Liver (tissue), 9 donors: ENCODE results near the gene CYBA. TPM values are rescaled to one million over a fixed set of nuclear protein-coding genes. Genes with fewer than 3 reads are reported as not detected.

Experiments used
- DNase-seq: peaks from one replicate; pipeline ENCODE4 v3.0.0-alpha.2; 2017; ENCODE audit warnings: low spot score
- H3K27ac ChIP-seq, 2 donors: one replicate each; pipeline ENCODE4 v1.7.0; 2013; ENCODE audit warnings: inconsistent platforms in 2 of 2, low read length in 2 of 2, control low read depth in 1 of 2, low read depth in 1 of 2, mild to moderate bottlenecking in 1 of 2
- H3K27me3 ChIP-seq, 4 donors: one replicate each; pipeline versions ENCODE4 v1.6.1 to v1.7.0; 2013; ENCODE audit warnings: low read length in 3 of 4, inconsistent platforms in 1 of 4, mild to moderate bottlenecking in 1 of 4, moderate library complexity in 1 of 4; ENCODE audit not compliant: control insufficient read depth in 4 of 4, insufficient read depth in 4 of 4
- H3K36me3 ChIP-seq, 4 donors: one replicate each; pipeline versions ENCODE4 v1.6.1 to v1.7.0; 2013; ENCODE audit warnings: low read length in 3 of 4, mild to moderate bottlenecking in 3 of 4, low read depth in 1 of 4, moderate library complexity in 1 of 4; ENCODE audit not compliant: control insufficient read depth in 4 of 4, insufficient read depth in 3 of 4
- H3K4me1 ChIP-seq, 4 donors: one replicate each; pipeline versions ENCODE4 v1.6.1 to v1.7.0; 2013; ENCODE audit warnings: low read length in 3 of 4, mild to moderate bottlenecking in 3 of 4, moderate library complexity in 1 of 4; ENCODE audit not compliant: control insufficient read depth in 4 of 4, insufficient read depth in 4 of 4
- H3K4me3 ChIP-seq, 3 donors: one replicate each; pipeline versions ENCODE4 v1.6.1 to v1.7.0; 2013; ENCODE audit warnings: low read length in 3 of 3, control low read depth in 1 of 3, low read depth in 1 of 3, mild to moderate bottlenecking in 1 of 3
- H3K9ac ChIP-seq, 2 donors: one replicate each; pipeline ENCODE4 v1.7.0; 2013; ENCODE audit warnings: low read length in 2 of 2, mild to moderate bottlenecking in 2 of 2, moderate library complexity in 2 of 2, control low read depth in 1 of 2, low read depth in 1 of 2
- H3K9me3 ChIP-seq, 4 donors: one replicate each; pipeline versions ENCODE4 v1.6.1 to v1.7.0; 2013; ENCODE audit warnings: low read length in 3 of 4; ENCODE audit not compliant: control insufficient read depth in 4 of 4
- CTCF ChIP-seq: fragments of 150-350 bp; IDR thresholded peaks from 2 replicates; pipeline ENCODE4 v1.5.1; 2017; ENCODE audit warnings: improper control_type of control experiment, low read depth, low read length; ENCODE audit not compliant: missing input control
- EGR1 ChIP-seq, 2 donors: IDR thresholded peaks; 2 replicates each; pipeline ENCODE4 v1.6.1; 2016 to 2018; ENCODE audit warnings: antibody characterized with exemption in 2 of 2, low read depth in 2 of 2
- FOXA1 ChIP-seq: IDR thresholded peaks from 2 replicates; pipeline ENCODE4 v1.6.1; 2016; ENCODE audit warnings: antibody characterized with exemption
- FOXA2 ChIP-seq: IDR thresholded peaks from 2 replicates; pipeline ENCODE4 v1.6.1; 2016; ENCODE audit warnings: antibody characterized with exemption
- GABPA ChIP-seq, 2 donors: IDR thresholded peaks in 1 of 2; conservative IDR thresholded peaks in 1 of 2; 2 replicates each; pipeline ENCODE4 v1.6.1; 2016; ENCODE audit warnings: antibody characterized with exemption in 2 of 2, mild to moderate bottlenecking in 1 of 2, moderate library complexity in 1 of 2
- HNF4A ChIP-seq, 2 donors: conservative IDR thresholded peaks; 2 replicates each; pipeline ENCODE4 v1.6.1; 2016; ENCODE audit warnings: antibody characterized with exemption in 2 of 2, mild to moderate bottlenecking in 2 of 2
- HNF4G ChIP-seq: IDR thresholded peaks from 2 replicates; pipeline ENCODE4 v1.6.1; 2016; ENCODE audit warnings: antibody characterized with exemption
- JUND ChIP-seq, 2 donors: IDR thresholded peaks; 2 replicates each; pipeline ENCODE4 v1.6.1; 2016; ENCODE audit warnings: antibody characterized with exemption in 2 of 2
- NR2F2 ChIP-seq: IDR thresholded peaks from 2 replicates; pipeline ENCODE4 v1.6.1; 2016; ENCODE audit warnings: antibody characterized with exemption
- RAD21 ChIP-seq, 2 donors: IDR thresholded peaks; 2 replicates each; pipeline ENCODE4 v1.6.1; 2016; ENCODE audit warnings: antibody characterized with exemption in 2 of 2, mild to moderate bottlenecking in 2 of 2
- RXRA ChIP-seq, 2 donors: IDR thresholded peaks; 2 replicates each; pipeline ENCODE4 v1.6.1; 2017 to 2018; ENCODE audit warnings: antibody characterized with exemption in 2 of 2, mild to moderate bottlenecking in 1 of 2
- SP1 ChIP-seq: IDR thresholded peaks from 2 replicates; pipeline ENCODE4 v1.6.1; 2018; ENCODE audit warnings: antibody characterized with exemption, mild to moderate bottlenecking
- TAF1 ChIP-seq: conservative IDR thresholded peaks from 2 replicates; pipeline ENCODE4 v1.6.1; 2016; ENCODE audit warnings: antibody characterized with exemption, mild to moderate bottlenecking
- YY1 ChIP-seq: IDR thresholded peaks from 2 replicates; pipeline ENCODE4 v1.6.1; 2016; ENCODE audit warnings: antibody characterized with exemption, mild to moderate bottlenecking
- WGBS: extraction: QIAGEN DNeasy Blood & Tissue Kit; methylation state at CpG from one replicate; pipeline ENCODE4 v1.1.7; 2013; 5-methylcytosine and 5-hydroxymethylcytosine counted together
- polyA plus RNA-seq, 2 donors: library from polyadenylated mRNA; stranded (reverse) in 1 of 2; unstranded in 1 of 2; fragments of 200-250 nt in 1 of 2; fragments of >200 nt in 1 of 2; fragmentation: Nextera tagmentation in 1 of 2; extraction: Ambion mirVana in 1 of 2; gene quantifications; one replicate each; pipeline versions ENCODE4 v1.2.1 to v1.2.3, GENCODE V29; 2013 to 2015
- total RNA-seq, 2 donors: library from RNA; depleted of rRNA; stranded (reverse); fragments of >200 nt; gene quantifications; one replicate each; pipeline ENCODE4 v1.2.3, GENCODE V29; 2014
- TF ChIP-seq, protein P1 (sequence below): IDR thresholded peaks from 2 replicates; pipeline ENCODE4 v1.6.1; 2016; ENCODE audit warnings: antibody characterized with exemption
- TF ChIP-seq, protein P2 (sequence below): IDR thresholded peaks from 2 replicates; pipeline ENCODE4 v1.6.1; 2016; ENCODE audit warnings: antibody characterized with exemption
- TF ChIP-seq, protein P3 (sequence below): IDR thresholded peaks from 2 replicates; pipeline ENCODE4 v1.6.1; 2016; ENCODE audit warnings: antibody characterized with exemption
- donor health status: healthy.
- donor health status: healthy.
- donor health status: healthy.
- donor health status: healthy.
- donor health status: healthy.

The CYBA gene
- total and polyA plus RNA-seq, 4 donors, result 39.0 to 217 (median 52.6) TPM

DNA sequence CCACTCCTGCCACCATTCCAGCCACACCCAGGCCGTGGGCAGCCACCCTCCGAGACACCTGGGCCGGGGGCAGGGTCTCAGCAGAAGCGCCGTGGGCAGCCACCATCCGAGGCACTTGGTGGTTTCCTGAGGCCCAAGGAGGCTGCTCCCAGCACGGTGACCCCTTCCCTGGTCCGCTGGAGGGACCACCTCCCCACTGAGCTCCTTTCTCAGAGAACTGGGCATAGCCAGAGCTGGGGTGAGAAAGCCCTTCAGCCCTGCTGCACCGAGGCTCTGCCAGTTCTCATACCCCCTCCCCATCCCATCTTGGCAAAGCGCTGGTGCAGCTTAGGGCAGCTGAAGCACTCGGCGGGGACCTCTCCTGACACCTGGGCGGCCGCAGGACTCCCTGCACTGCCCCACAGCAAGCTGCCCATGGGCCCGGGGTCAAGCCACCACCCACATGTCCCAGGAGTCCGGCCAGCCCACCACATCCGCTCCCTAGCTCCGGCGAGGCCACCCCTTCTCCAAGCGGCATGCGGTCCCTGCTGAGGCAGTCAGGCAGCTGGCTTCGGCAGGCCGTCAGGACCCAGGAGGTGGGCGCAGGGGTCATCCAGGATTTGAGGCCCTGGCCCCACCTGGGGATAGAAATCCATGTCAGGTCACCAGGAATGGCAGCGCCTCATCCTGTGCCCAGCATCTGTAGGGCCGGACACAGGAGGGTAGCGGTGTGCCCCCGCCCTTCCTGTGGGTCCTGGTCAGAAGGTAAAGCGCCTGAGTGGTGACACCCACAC lies 1.3 kb upstream of the CYBA start:
- no peak for DNase-seq
- Histone ChIP-seq H3K27me3 (no peaks in the 10 kb centered on the region), H3K4me3 (no peak overlapping the region), H3K27ac (peak overlapping the region; percentile 53 to 82), H3K4me1 (peaks cover 0 to 11% (median 3%) of the 10 kb centered on the region in 4 donors), H3K9me3 (no peaks in the 10 kb centered on the region), H3K9ac (no peak overlapping the region), H3K36me3 (peaks cover 9 to 35% (median 19%) of the 10 kb centered on the region in 4 donors)
- WGBS, result 89% methylated on average over 29 of the region's 29 CpGs
- TF ChIP-seq TAF1, result no peak
- TF ChIP-seq RAD21 (IDR thresholded peaks at IDR 0.05), result no peak
- TF ChIP-seq EGR1 (IDR thresholded peaks at IDR 0.05; ENCODE audit: low read depth in 2 of 2), result no peak
- TF ChIP-seq, protein P1, sequence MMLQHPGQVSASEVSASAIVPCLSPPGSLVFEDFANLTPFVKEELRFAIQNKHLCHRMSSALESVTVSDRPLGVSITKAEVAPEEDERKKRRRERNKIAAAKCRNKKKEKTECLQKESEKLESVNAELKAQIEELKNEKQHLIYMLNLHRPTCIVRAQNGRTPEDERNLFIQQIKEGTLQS, result no peak
- TF ChIP-seq SP1, result no peak

DNA sequence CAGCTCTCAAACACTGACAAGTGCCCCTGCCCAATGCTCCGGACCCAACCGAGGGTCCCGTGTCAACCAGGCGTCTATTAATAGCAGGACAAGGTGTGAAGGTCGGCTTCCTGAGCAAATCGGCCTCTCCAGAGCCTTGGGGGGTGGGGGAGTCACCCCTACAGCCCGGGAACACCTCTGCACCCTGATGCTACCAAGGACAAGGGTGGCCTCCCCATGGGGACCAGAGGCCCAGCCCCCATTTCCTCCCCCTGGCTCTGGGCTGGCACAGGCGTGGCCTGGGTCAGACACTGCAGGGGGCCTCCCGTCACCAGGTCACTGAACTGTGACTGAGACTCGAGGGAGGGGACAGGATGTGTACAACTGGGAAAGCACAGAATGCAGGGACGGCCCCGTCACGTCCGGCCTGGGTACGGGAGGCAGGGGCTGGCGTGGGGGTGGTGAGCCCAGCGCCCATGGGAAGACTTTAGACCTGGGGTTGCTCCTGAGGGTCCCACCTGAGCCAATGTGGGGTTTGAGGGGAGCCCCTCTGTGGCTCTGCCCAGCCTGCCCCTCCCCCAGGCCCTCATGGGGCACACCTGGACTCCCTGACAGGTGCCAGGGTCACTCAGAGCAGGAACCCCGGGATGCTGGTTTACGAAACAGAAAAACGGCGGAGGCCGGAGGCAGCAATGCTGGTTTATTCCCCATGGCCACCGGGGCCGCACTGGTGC lies 579 bp upstream of the CYBA start:
- WGBS, result 59% methylated on average over 24 of the region's 24 CpGs
- no peak for TF ChIP-seq JUND (IDR thresholded peaks at IDR 0.05)
- no peak for TF ChIP-seq FOXA2
- TF ChIP-seq YY1, result no peak
- TF ChIP-seq HNF4G, result no peak
- peak; percentile 88 for TF ChIP-seq NR2F2
- TF ChIP-seq FOXA1, result no peak
- TF ChIP-seq, protein P2, sequence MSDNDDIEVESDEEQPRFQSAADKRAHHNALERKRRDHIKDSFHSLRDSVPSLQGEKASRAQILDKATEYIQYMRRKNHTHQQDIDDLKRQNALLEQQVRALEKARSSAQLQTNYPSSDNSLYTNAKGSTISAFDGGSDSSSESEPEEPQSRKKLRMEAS, result no peak
- TF ChIP-seq EGR1 (IDR thresholded peaks at IDR 0.05; ENCODE audit: low read depth in 2 of 2), result no peak
- TF ChIP-seq GABPA (IDR thresholded peaks at IDR 0.05 in 1 of 2, conservative IDR thresholded peaks at IDR 0.05 in 1 of 2), result peak in 1 of 2 donors; percentile 80
- TF ChIP-seq, protein P1, result no peak
- TF ChIP-seq CTCF, result no peak
- TF ChIP-seq HNF4A (conservative IDR thresholded peaks at IDR 0.05), result no peak
- peak; percentile 40 for TF ChIP-seq SP1
- peak; percentile 63 to 64 for TF ChIP-seq RXRA (IDR thresholded peaks at IDR 0.05)
- TF ChIP-seq, protein P3, sequence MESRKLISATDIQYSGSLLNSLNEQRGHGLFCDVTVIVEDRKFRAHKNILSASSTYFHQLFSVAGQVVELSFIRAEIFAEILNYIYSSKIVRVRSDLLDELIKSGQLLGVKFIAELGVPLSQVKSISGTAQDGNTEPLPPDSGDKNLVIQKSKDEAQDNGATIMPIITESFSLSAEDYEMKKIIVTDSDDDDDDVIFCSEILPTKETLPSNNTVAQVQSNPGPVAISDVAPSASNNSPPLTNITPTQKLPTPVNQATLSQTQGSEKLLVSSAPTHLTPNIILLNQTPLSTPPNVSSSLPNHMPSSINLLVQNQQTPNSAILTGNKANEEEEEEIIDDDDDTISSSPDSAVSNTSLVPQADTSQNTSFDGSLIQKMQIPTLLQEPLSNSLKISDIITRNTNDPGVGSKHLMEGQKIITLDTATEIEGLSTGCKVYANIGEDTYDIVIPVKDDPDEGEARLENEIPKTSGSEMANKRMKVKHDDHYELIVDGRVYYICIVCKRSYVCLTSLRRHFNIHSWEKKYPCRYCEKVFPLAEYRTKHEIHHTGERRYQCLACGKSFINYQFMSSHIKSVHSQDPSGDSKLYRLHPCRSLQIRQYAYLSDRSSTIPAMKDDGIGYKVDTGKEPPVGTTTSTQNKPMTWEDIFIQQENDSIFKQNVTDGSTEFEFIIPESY, result no peak
- peak overlapping the region in 1 of 3 donors; percentile 44 for H3K4me3 ChIP-seq
- H3K27ac ChIP-seq, result peak overlapping the region; percentile 80 to 82
- no peaks in the 10 kb centered on the region for H3K9me3 ChIP-seq
- H3K4me1 ChIP-seq, result peaks cover 0 to 11% (median 3%) of the 10 kb centered on the region in 4 donors
- H3K9ac ChIP-seq, result no peak overlapping the region
- DNase-seq, result peak; percentile 75
- H3K27me3 ChIP-seq, result no peaks in the 10 kb centered on the region
- peaks cover 9 to 33% (median 16%) of the 10 kb centered on the region in 4 donors for H3K36me3 ChIP-seq
